Adrenal gland (tissue), 5 donors: Measurements from ENCODE around the gene RUNX1.

Source experiments
- CTCF ChIP-seq, 6 experiments: fragments of 450-650 bp in 4 of 6; fragments of 200-600 bp in 2 of 6; sonication (generic) in 1 of 6; IDR thresholded peaks; 1 replicate in 5 of 6; 2 replicates in 1 of 6; pipeline versions ENCODE4 v1.5.1 to v1.8.0; 2016 to 2021; ENCODE audit warnings: antibody characterized with exemption in 6 of 6, mild to moderate bottlenecking in 2 of 6, moderate library complexity in 1 of 6
- POLR2A ChIP-seq, 2 donors: fragments of 450-650 bp; IDR thresholded peaks; one replicate each; pipeline ENCODE4 v1.6.1; 2017; ENCODE audit warnings: antibody characterized with exemption in 2 of 2, mild to moderate bottlenecking in 2 of 2, moderate library complexity in 1 of 2
- donor health status: DM: no; HTN: no; CAD: no.

- TF ChIP-seq CTCF (IDR thresholded peaks at IDR 0.05) (no peak), POLR2A (IDR thresholded peaks at IDR 0.05) (no peak)
Observed at GRCh38 chr21:34830386-34831170, 218.5 kb downstream of the RUNX1 start.
